Measurements from ENCODE around the gene TMEM196.

TMEM196 gene

DNA sequence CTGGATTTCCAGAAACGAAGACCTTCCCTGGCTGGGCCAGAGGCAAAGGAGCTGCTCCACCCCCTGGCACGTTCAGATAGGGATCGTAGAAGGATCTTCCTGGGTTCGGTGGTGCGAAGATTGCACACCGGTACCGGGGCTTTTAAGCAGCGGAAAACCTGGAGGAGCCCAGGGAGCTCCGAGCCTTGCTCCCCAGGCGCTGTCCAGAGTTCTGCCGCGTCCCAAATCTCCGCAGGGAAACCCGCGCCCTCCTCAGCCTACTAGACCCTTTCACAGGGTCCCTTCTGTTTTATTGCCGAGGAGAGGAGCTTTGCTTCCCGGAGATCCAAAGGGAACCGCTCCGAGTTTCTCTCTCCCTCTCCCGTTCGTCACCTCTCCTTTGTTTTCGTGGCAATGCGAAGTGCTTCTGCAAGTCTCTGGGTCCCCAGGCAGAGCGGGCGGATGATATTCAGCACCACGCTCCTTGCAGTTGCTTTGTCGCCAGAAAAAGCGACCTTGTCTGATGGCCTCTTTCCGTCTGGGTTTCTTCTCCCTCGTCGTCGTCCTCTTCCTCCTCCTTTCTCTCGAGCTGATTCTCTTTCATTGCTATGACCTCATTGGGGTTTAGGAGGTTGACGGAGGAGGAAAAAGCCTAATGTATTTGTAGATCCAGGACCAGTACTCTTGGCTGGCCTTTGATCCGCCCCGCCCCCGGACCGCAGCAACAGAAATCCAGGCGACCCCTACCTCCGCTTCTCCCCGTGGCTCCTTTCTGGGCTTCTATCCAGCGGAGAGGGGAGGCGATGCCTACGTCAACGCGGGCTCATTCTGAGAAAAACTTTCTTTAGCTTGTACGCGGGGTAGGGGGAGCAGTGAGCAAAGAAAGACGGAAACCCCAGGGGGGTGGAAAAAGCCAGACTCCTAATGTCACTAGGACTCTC is at the start of gene TMEM196:
TSS of gene TMEM196 (minus strand) at position 777 of the 920 bp plus-strand sequence. CDS start 921 bp downstream, outside the sequence.
- DNase-seq (ENCODE audit: low spot score) (no peak), FAIRE-seq (no peak)

DNA sequence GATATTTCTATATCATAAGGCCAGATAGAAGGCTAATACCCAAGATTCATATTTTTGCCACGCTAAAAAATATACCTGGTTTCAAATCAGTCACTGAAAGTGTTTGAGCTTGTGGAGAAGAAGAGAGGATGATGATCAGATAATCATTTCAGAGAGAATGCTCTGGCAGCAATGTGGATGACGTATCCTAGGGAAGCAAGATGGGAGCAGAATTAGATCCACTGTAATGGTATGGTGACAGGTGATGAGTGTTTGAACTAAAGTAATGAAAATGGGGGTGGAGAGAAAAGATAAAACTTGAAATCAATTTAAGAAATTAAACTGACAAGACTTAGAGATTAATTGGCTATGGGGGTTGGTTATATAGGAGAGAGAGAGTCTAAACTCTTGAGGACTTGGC is 42.7 kb upstream of the TMEM196 start:
- DNase-seq (ENCODE audit: low spot score) (no peak), FAIRE-seq (no peak)

DNA sequence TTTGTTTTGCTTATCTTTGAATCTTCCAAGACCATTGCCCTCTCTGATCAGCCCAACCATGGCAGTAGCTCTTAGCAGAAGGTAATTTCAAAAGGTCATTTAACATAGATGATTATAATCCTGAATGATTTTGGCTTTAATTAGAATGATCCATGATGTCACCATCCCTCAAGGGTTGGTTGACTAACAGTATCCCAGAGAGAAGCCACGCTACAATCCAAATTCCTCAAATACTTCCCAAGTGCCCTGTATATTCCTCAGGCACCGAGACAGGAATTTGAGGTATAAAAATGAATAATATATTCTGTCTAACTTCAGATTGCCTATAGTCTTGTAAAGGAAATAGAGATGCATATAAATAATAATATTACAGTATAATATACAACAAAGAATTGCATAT is 42.1 kb upstream of the TMEM196 start:
- no peak for FAIRE-seq
- DNase-seq (ENCODE audit: low spot score), result no peak

DNA sequence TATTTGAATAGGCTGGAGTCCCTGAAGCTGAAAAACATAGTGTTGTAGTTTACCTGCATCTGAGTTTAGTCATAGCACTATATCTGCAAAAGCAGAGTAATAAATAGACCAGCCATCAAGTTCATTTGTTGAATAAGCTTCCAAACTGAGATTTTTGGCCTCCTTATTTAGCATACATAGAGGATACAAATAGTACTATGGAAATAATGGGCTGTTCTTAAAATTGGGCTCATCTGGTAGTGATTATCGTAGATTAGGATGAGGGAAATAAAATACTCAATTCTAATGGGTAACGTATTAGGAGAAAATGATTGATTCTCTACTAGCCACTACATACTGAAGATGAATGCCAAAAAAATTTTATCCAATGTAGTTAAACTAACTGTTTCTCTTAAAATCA is 41.4 kb upstream of the TMEM196 start:
- FAIRE-seq, result no peak
- no peak for DNase-seq (ENCODE audit: low spot score)

DNA sequence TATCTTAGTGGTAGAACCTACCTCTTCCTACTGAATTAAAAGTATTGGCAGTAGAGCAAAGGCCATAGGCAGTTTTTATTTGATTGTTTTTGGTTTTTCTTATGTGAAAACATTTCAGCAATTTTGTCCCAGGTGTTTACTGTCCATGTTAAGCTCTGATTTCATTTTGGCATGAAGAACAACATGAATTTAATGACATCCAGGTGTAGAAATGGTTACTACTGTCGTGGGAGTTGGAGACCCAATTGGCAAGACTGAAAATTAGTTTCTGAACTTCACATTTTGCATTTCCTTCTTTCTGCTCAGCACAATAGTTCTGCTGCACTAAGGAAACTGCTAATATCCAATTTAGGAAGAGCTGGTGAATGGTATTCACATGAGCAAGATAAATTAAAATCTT is 38.0 kb upstream of the TMEM196 start:
- DNase-seq (ENCODE audit: low spot score) (no peak), FAIRE-seq (no peak)

DNA sequence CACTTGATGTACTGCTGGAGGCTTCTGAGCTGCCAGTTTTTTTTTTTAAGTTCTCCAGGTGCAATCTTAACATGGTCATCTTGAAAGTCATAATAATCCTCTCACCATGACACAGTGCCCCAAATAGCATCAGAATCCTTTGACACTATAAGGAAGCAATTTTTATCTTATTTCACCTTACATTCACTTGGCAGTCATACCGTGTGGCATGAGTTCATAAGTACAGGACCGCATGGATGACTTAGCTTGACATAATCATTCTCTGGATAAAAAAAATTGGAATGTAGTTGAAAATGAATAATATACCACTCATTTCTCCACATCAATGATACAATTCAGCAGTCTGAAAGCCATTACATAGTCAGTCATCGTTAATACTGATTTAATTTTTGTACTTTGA is 25.6 kb upstream of the TMEM196 start:
- peak; percentile 73 for DNase-seq (ENCODE audit: low spot score)
- FAIRE-seq, result peak; percentile 85

DNA sequence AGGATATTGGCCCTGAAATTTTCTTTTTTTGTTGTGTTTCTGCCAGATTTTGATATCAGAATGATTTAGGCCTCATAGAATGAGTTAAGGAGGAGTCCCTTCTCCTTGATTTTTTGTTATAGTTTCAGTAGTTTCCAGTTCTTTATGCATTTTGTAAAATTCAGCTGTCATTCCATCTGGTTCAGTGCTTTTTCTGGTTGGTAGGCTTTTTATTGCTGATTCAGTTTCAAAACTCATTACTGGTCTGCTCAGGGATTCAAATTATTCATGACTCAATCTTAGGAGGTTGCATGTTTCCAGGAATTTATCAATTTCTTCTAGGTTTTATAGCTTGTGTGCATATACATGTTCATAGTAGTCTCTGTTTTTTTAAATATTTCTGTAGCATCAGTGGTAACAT is 10.1 kb upstream of the TMEM196 start:
- no peak for FAIRE-seq

DNA sequence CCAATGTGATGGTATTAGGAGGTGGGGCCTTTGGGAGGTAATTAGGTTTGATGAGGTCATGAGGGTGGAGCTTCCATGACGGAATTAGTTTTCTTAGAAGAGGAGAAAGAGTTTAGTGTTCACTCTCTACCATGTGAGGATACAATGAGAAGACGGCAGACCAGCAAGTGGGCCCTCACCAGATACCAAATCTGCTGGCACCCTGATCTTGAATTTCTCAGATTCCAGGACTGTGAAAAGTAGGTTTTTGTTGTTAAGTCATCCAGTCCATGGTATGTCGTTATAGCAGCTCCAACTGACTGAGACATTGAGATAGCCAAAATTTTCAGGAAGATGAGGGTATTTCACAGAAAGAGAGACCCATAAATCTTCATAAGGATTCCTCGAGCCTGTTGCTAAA is 3.6 kb upstream of the TMEM196 start:
- no peak for FAIRE-seq
- DNase-seq (ENCODE audit: low spot score), result no peak

More for the DNA sequence above, 10.1 kb upstream of the TMEM196 start:
- no peak for DNase-seq (ENCODE audit: low spot score)

DNA sequence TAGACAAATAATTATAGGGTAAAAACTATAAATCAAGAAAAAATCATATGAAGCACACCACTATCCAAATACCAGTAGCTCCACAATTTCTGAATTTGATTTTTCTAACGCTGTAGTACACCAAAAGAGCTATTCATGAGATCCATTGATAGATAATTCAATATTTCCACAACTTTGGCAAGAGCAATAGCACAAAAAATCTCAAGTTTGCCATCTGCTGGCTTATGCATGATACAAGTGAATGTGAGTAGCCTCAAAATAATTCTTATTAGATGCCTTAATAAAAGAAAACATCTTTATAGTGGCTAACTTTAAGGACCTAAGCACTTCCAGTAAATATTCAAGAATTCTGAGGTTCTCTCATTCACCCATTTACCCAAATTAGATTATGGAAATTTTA is 2.2 kb upstream of the TMEM196 start:
- no peak for DNase-seq (ENCODE audit: low spot score)
- FAIRE-seq, result no peak

DNA sequence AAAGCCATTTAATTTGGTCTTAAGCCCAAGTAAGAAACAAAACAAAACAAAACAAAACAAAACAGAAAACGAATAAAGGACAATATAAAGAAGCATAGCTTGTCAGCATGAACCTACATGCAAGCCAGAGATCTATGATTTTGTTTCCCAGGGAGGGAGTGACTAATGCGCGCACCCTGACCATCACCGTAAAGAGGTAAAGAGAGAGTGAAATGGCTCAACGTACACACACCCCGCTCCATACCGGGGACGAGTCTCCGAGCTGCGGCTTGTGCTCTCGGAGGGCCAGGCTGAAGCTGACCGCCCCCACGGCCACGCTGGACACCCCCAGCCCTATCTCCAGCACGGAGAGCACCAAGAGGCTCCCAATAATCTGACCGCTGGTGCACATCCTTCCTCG is 1.1 kb downstream of the TMEM196 start:
- FAIRE-seq (no peak), DNase-seq (ENCODE audit: low spot score) (no peak)

DNA sequence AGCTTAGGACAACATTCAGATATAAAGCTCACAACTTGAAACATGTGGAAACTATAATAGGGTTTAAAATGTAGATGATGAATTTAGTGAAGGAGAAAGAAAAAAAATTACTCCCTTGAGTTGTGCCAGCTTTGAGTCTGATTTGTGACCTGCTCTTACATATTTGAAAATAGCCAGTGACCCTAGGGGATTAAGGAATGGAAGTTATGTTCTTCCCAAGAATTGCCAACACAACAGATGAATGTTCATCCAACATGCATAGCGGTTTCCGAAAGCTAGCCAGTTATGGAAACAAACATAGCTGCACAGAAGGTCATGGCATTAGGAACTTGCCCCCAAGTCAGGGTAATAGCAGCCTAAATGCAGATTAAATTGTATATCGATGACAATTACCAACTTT is 10.8 kb downstream of the TMEM196 start:
- FAIRE-seq (no peak), DNase-seq (ENCODE audit: low spot score) (no peak)

DNA sequence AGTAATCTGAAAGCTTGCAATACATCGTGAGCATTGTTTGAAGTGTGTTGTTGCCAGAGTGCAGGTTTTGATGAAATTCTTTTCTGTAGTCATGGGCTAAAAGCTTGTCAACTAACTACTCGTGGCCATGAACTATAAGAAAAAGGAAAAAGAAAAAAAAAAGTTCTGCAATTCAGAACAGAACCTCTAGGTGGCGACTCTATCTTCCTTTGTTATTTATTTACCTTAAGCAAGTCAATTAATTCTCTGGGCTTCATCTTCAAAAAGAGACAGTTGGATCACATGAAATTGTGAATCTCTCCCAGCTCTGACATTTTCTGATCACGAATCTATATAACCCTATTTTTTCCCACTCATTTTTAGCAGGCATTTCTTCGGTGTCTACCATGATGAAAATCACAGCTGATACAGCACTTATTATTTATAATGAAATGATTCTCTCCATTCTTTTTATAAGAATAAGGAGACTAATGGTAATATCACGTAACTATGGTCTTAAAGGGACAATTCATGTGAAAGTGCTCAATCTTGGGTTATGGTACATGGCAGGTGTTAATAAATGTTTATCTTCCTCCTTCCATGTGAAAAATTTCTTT is 18.8 kb downstream of the TMEM196 start:
- DNase-seq (ENCODE audit: low spot score) (peak; percentile 46), FAIRE-seq (peak; percentile 75)

DNA sequence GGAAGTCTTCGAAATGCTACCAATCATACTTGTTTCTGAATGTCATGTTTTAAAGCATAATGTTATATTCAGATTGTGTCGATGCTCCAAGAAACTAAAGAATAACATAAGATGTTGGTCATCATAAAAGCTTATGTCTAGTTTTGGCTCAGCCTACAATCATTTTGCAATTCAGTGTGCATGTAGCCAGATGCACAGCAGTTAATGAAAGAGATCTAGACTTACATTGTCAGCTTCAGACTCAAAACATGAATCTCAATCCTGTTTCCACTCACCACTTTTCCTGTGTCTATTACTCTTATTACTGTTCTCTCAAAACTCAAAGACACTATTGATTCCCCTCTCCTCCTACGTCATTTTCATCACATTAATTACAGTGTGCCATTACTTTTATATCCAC is 21.4 kb downstream of the TMEM196 start:
- FAIRE-seq, result no peak
- no peak for DNase-seq (ENCODE audit: low spot score)

DNA sequence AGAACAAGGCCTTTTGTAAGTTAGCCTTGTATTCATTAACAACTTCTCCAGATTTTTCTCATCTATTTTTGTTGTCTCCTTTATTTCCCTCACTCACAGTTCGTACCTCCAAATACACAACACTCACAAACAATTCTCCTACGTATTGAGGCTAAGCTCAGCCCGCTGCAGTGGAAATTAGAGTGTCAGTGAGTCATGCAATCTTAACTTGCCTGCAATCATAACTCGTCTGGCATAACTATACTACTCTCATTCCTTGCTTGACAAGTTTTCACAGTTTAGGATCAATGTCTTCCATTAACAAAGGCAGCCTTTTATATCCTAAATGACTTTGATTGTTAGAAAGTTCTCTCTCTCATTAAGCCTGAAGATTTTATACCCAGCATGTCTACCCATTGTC is 23.8 kb downstream of the TMEM196 start:
- DNase-seq (ENCODE audit: low spot score), result no peak
- no peak for FAIRE-seq

DNA sequence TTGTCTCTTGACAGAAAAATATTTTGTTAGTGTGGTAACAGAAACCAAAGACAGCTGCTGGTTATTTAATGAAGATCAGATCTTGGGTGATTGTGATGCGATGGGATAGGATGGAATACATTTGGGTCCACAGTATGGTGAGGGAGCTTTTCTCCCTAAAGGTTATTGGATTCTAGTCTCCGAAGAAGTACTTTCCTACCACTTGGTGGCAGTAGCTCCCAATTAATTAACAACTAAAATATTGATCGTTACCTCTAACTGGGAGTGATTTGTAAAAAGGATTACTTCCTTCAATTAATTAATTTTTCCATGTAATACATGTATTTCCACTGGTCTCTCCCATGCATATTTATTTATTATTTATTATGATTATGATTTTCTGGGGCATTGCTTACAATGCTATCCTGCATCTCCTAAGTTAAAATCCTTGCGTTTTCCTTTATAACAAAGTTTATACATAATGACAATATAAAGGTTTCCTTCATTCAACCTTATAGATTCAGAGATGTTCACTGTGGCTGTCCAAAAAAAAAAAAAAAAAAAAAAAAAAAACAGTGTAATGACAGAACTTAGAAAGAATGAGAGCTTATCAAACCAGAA is 25.6 kb downstream of the TMEM196 start:
- DNase-seq (ENCODE audit: low spot score) (peak; percentile 51), FAIRE-seq (peak; percentile 82)

DNA sequence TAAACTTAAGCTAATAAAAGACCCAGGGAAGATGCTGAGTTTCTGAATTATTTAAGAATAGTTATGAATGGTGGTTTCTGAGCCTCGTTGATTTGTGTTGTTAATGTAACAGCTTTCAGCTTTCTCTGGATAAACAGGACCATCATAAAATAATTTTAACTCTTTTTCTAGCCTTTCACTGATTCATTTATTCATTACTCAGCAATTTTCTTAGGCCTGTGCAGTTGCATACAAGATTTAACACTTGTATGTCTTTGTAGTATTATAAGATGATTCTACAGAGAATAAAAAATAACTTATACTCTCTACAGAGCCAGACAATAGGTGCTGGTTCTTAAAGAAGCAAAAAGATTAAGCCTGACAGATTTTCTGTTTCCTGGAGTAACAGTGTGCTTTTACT is 29.3 kb downstream of the TMEM196 start:
- DNase-seq (ENCODE audit: low spot score), result no peak
- FAIRE-seq, result no peak

DNA sequence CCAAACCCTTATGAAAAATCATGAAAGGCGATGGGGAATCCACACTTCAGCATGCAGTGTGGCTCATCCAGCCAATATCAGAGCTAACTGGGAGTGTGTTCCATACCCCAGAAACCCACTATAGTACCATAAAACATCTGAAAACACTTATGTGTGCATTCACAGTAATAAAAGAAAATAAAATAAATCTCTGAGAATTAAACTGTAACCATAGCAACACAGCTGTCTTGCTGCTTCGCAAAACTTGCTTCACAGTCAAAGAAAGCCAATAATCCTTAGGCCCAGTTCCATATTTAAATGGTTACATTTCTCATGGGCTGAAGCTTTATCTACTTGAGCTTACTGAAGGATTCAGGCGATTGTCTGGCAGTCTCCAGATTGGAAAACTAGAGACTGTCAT is 44.7 kb downstream of the TMEM196 start:
- DNase-seq (ENCODE audit: low spot score) (no peak), FAIRE-seq (no peak)

DNA sequence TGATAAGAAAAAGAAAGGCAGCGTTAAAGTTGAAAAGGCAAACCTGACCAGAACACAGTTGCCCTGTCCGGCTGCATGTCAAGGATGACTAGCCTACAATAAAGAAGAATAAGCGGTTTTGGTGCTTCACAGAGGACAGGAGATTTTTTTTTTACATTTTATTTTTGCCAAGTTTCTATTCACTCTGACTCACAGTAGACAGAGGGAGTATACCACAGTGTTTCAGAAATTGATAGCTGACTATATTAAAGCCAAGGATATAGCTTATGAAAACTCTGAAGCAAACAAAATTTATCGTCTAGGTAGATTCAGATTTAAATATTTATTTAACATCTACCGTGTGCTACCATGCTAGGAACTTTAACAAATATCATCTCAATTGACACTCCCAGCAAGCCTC is 47.6 kb downstream of the TMEM196 start:
- DNase-seq (ENCODE audit: low spot score) (no peak), FAIRE-seq (no peak)

DNA sequence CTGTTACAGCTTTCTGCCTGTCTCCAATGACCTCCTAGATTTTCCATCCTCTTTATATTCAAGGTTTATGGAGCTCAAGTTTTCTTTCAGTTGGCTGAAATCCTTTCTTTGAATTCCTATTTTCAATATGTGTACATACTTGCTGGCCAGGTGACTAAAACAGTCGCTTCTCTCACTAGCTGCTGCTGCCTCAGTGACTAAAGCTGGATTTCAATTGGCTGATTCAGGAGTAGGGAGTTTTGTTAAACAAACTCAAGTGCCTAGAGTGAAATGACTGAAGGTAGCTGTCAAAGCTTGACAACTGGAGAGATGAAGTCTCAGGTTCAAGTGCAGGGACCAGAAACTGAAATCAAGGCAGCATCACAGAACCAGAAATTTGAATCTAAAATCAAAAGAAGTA is 57.9 kb downstream of the TMEM196 start:
- DNase-seq (ENCODE audit: low spot score) (no peak), FAIRE-seq (no peak)

DNA sequence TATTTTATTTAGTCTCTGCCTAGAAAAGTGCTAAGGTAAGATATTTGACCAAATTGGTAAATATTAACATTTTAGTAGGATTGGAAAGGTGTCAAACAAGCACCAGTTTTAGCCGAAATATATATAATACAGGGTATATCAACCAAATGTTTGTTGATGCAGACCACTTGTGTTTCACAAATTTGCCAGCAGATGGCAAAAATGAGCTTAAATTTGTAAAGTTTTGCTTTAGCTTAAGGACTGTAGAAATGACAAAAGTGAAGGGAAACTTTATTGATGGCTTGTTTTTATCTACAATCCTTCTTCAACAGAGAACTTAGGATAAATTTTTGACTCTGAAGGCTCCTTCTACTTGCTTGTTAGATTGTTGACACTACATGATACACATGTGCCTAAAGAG is 59.7 kb downstream of the TMEM196 start:
- DNase-seq (ENCODE audit: low spot score), result peak; percentile 14

DNA sequence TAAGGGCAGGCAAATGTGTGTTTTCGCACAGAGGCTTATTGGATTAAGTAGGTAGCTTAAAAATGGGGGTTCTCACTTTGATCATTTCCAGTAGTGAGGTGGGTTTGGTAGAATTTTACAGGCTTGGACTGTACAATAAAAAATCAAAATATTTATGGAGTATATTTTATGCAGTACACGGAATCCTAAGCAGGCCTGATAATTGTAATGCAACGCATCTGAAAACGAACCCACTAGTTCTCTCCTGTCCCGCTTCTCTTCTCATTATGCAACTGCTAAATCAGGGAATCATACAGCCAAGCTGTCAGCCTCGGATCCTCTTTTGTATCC is 64.2 kb downstream of the TMEM196 start:
- no peak for FAIRE-seq

More for the DNA sequence above, 59.7 kb downstream of the TMEM196 start:
- FAIRE-seq, result peak; percentile 79

DNA sequence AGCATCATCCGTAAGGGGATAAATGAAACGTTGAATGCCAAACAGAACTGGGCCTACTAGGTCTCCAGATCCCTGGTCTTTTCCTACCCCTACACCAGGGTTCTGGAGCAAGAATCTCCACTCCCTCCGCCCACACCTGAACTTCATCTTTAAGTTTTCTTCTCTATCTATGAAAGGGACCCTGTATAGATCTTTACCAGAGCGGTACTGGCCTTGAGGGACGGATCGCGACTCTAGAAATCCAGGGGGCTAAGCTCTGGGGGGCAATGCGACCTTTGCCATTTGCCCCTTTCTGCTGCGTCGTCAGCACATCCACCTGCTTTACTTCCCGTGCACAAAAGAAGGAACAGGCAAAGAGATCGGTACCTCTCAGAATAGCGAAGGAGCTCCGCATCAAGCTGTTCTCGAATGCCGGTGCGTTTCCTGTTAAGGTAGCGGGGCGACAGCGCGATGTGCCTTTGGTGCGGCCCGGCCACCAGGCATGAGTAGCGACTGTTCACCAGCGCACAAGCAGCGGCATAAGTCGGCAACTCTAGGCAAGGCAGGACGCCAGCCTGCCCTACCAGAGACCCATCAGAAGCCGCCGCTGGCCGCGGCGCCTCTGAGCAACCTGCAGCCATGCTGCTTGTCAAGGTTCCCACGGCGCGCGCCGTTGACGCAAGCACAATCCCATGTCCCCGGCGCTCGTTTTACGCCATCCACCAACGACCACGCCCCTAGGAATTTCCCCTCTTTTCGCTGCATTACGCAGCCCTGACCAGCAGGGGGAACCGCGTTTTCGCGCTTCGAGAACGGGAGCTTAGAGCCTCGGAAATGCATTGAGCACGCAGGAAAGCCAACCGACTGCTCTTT is 64.8 kb downstream of the TMEM196 start, which contains the start of gene POLR1F:
TSS of gene POLR1F (minus strand) at position 641 of the 852 bp plus-strand sequence. CDS start at position 620, 21 bp downstream.
- peak; percentile 89 for FAIRE-seq
- peak; percentile 88 for DNase-seq (ENCODE audit: low spot score)

More for the DNA sequence above, 64.2 kb downstream of the TMEM196 start:
- no peak for DNase-seq (ENCODE audit: low spot score)
